Loucy (cell line): ENCODE measurements around the gene NBPF3.

Experiments
- EZH2phosphoT487 ChIP-seq: fragments of 200-600 bp; IDR thresholded peaks from 2 replicates; pipeline ENCODE4 v1.6.1; 2018; ENCODE audit warnings: antibody characterized with exemption, mild to moderate bottlenecking, moderate library complexity, borderline replicate concordance
- TF ChIP-seq, protein P1 (sequence below): fragments of 200-600 bp; sonication (generic); conservative IDR thresholded peaks from 2 replicates; pipeline ENCODE4 v1.5.1; 2014; ENCODE audit warnings: mild to moderate bottlenecking, antibody characterized with exemption, low read length

DNA sequence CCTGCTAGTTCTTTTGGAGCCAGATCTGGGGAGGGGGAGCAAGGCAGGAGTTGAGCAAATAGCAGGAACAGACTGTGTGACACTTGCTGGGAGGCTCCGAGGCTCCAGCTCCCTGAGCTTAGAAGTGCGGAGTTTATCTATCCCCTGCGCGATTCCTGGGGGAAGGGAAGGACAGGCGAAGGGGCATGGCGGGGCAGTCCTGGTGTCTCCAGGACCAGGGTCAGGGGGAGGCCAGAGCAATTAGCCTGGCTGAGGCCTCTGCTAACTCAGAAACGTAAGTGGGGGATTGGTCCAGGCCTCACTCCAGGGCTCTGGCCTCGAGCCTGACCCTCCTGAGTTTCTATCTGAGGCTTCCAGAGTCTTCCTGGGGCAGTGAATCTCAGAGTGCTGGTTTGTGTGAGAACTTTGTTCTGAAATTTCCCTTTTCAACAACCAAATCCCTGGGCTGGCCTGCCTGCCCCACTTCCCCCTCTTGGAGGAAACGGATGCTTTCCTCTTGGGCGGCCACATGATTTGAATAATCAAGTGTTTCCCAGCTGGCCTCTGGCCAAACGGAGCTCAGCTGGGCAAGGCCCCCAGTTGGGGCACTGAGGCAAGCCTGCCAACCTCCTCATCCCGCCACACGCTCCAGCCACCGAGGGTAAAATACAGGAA is 84.9 kb downstream of the NBPF3 start:
- TF ChIP-seq, protein P1, sequence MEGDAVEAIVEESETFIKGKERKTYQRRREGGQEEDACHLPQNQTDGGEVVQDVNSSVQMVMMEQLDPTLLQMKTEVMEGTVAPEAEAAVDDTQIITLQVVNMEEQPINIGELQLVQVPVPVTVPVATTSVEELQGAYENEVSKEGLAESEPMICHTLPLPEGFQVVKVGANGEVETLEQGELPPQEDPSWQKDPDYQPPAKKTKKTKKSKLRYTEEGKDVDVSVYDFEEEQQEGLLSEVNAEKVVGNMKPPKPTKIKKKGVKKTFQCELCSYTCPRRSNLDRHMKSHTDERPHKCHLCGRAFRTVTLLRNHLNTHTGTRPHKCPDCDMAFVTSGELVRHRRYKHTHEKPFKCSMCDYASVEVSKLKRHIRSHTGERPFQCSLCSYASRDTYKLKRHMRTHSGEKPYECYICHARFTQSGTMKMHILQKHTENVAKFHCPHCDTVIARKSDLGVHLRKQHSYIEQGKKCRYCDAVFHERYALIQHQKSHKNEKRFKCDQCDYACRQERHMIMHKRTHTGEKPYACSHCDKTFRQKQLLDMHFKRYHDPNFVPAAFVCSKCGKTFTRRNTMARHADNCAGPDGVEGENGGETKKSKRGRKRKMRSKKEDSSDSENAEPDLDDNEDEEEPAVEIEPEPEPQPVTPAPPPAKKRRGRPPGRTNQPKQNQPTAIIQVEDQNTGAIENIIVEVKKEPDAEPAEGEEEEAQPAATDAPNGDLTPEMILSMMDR = no peak
- no peak for TF ChIP-seq EZH2phosphoT487
